HepG2 (cell line): Measurements from ENCODE around the gene CA11. TPM values are rescaled to one million over a fixed set of nuclear protein-coding genes. Genes with fewer than 3 reads are reported as not detected.
A peak's percentile ranks its signal among the peaks of the same experiment; 100 is the strongest.

Experiments used
- AGO1 ChIP-seq: fragments of 200-400 bp; formaldehyde crosslinking; IDR thresholded peaks from 2 replicates; pipeline ENCODE4 v1.6.1; 2017; ENCODE audit warnings: mild to moderate bottlenecking, low read depth, low read length, moderate library complexity; ENCODE audit not compliant: poor library complexity, severe bottlenecking
- BCL6 ChIP-seq: IDR thresholded peaks from 2 replicates; pipeline ENCODE4 v1.6.1; 2016; ENCODE audit warnings: missing genetic modification reagents, missing compliant biosample characterization
- CHD2 ChIP-seq: IDR thresholded peaks from 2 replicates; pipeline ENCODE4 v1.6.1; 2011; ENCODE audit warnings: low read depth, low read length, improper control_type of control experiment
- HDAC1 ChIP-seq: sonication (generic); formaldehyde crosslinking; IDR thresholded peaks from 2 replicates; pipeline ENCODE4 v1.5.1; 2020; ENCODE audit warnings: mild to moderate bottlenecking, missing genetic modification reagents
- MIER2 ChIP-seq: IDR thresholded peaks from 2 replicates; pipeline ENCODE4 v1.6.1; 2016; ENCODE audit warnings: missing biosample characterization, missing genetic modification reagents
- RBFOX2 ChIP-seq: fragments of 200-400 bp; formaldehyde crosslinking; IDR thresholded peaks from 2 replicates; pipeline ENCODE4 v1.6.1; 2017; ENCODE audit warnings: low read depth, mild to moderate bottlenecking, low read length
- STAT5B ChIP-seq: sonication (generic); formaldehyde crosslinking; IDR thresholded peaks from 2 replicates; pipeline ENCODE4 v1.4.0; 2020; ENCODE audit warnings: missing genetic modification reagents
- ZBTB3 ChIP-seq: sonication (generic); formaldehyde crosslinking; IDR thresholded peaks from 2 replicates; pipeline ENCODE4 v1.4.0; 2020; ENCODE audit warnings: low read depth, mild to moderate bottlenecking, moderate library complexity, missing genetic modification reagents, borderline replicate concordance
- ZBTB38 ChIP-seq: sonication (generic); formaldehyde crosslinking; IDR thresholded peaks from 2 replicates; pipeline ENCODE4 v1.5.1; 2020; ENCODE audit warnings: mild to moderate bottlenecking, missing genetic modification reagents
- ZFYVE20 ChIP-seq: sonication (generic); formaldehyde crosslinking; IDR thresholded peaks from 2 replicates; pipeline ENCODE4 v1.8.0; 2023; ENCODE audit warnings: low read depth, mild to moderate bottlenecking, moderate library complexity, missing genetic modification reagents, borderline replicate concordance
- ZKSCAN5 ChIP-seq: sonication (generic); formaldehyde crosslinking; IDR thresholded peaks from 2 replicates; pipeline ENCODE4 v1.5.1; 2020; ENCODE audit warnings: mild to moderate bottlenecking, missing genetic modification reagents
- ZMAT3 ChIP-seq: sonication (generic); formaldehyde crosslinking; conservative IDR thresholded peaks from 2 replicates; pipeline ENCODE4 v1.7.0; 2021; ENCODE audit warnings: missing genetic modification reagents
- ZMYM4 ChIP-seq: sonication (generic); formaldehyde crosslinking; IDR thresholded peaks from 2 replicates; pipeline ENCODE4 v1.8.1; 2023; ENCODE audit warnings: mild to moderate bottlenecking, missing genetic modification reagents
- ZNF180 ChIP-seq: sonication (generic); formaldehyde crosslinking; IDR thresholded peaks from 2 replicates; pipeline ENCODE4 v1.4.0; 2020; ENCODE audit warnings: low read depth, missing genetic modification reagents, borderline replicate concordance
- ZNF337 ChIP-seq: sonication (generic); formaldehyde crosslinking; IDR thresholded peaks from 2 replicates; pipeline ENCODE4 v1.5.1; 2020; ENCODE audit warnings: missing genetic modification reagents, low read depth, mild to moderate bottlenecking, borderline replicate concordance
- ZNF563 ChIP-seq: sonication (generic); formaldehyde crosslinking; IDR thresholded peaks from 2 replicates; pipeline ENCODE4 v1.8.0; 2022; ENCODE audit warnings: mild to moderate bottlenecking, moderate library complexity, missing genetic modification reagents
- ZNF577 ChIP-seq: sonication (generic); formaldehyde crosslinking; IDR thresholded peaks from 2 replicates; pipeline ENCODE4 v1.4.0; 2020; ENCODE audit warnings: mild to moderate bottlenecking, low read depth, missing genetic modification reagents, borderline replicate concordance
- polyA plus RNA-seq, 8 experiments: library from polyadenylated mRNA; depleted of rRNA in 3 of 8; stranded (reverse) in 7 of 8; unstranded in 1 of 8; fragments of >200 nt; fragmentation: Illumina TruSeq in 4 of 8; extraction: Trizol in 4 of 8; gene quantifications; 2 replicates each; pipeline versions ENCODE4 v1.2.1 to v1.2.3, GENCODE V29; 2011 to 2016; ENCODE audit warnings: low read depth in 4 of 8, missing spikeins in 1 of 8, mixed read lengths in 1 of 8; ENCODE audit not compliant: insufficient read depth in 1 of 8
- total RNA-seq, 5 experiments: library from RNA; depleted of rRNA; stranded (reverse); fragments of >200 nt; fragmentation: Illumina TruSeq; extraction: Trizol; gene quantifications; 2 replicates each; pipeline ENCODE4 v1.2.3, GENCODE V29; 2016; ENCODE audit warnings: low read depth in 1 of 5
- TF ChIP-seq, protein P1 (sequence below): sonication (generic); formaldehyde crosslinking; IDR thresholded peaks from 2 replicates; pipeline ENCODE4 v1.5.1; 2020; ENCODE audit warnings: missing genetic modification reagents, mild to moderate bottlenecking, borderline replicate concordance
- TF ChIP-seq, protein P2 (sequence below): sonication (generic); formaldehyde crosslinking; IDR thresholded peaks from 2 replicates; pipeline ENCODE4 v1.9.0; 2021; ENCODE audit warnings: missing genetic modification reagents, borderline replicate concordance
- TF ChIP-seq, protein P3 (sequence below): sonication (generic); formaldehyde crosslinking; IDR thresholded peaks from 2 replicates; pipeline ENCODE4 v1.4.0; 2020; ENCODE audit warnings: missing genetic modification reagents
- TF ChIP-seq, protein P4 (sequence below): sonication (generic); formaldehyde crosslinking; IDR thresholded peaks from 2 replicates; pipeline ENCODE4 v1.5.0; 2020; ENCODE audit warnings: missing genetic modification reagents

CA11 gene
- total and polyA plus RNA-seq, 2 of the 13 experiments (the other 11 are each of a cell fraction or from before 2014, with no cell fraction given): 0.41 to 0.58 TPM

DNA sequence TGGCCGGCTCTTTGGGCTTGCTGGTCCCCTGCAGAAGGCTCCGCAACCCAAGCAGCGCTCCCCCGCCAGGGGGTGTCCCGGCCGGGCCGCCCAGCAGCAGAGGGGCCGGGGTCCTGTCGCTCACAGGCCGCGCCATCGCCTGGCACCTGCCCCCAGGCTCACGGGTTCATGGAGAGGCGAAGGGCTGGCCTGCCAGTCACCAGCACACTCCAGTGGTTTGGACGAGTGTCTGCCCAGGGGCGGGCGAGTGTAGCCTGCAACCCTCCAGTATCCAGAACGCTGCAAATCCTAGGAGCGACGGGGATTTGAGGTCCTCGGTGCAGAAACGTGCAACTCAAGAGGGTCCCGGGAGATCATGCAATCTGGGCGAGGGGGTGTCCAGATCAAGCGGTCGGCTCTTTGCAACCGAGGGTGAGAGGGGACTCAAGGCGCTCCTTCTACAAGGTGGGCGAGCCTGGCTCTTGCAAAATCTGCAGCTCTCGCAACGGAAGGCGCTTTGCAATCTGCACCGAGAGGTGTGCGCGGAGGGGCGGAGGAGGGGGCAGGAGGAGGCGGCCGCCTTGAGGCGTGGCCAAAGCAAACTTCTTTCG, 9.0 kb downstream of the CA11 start, which contains the start of gene DBP (continued):
- TF ChIP-seq ZNF577 (CRISPR knock-in tag): no peak
- no peak for TF ChIP-seq ZNF563 (CRISPR knock-in tag)
- TF ChIP-seq RBFOX2: no peak
- TF ChIP-seq, protein P1, sequence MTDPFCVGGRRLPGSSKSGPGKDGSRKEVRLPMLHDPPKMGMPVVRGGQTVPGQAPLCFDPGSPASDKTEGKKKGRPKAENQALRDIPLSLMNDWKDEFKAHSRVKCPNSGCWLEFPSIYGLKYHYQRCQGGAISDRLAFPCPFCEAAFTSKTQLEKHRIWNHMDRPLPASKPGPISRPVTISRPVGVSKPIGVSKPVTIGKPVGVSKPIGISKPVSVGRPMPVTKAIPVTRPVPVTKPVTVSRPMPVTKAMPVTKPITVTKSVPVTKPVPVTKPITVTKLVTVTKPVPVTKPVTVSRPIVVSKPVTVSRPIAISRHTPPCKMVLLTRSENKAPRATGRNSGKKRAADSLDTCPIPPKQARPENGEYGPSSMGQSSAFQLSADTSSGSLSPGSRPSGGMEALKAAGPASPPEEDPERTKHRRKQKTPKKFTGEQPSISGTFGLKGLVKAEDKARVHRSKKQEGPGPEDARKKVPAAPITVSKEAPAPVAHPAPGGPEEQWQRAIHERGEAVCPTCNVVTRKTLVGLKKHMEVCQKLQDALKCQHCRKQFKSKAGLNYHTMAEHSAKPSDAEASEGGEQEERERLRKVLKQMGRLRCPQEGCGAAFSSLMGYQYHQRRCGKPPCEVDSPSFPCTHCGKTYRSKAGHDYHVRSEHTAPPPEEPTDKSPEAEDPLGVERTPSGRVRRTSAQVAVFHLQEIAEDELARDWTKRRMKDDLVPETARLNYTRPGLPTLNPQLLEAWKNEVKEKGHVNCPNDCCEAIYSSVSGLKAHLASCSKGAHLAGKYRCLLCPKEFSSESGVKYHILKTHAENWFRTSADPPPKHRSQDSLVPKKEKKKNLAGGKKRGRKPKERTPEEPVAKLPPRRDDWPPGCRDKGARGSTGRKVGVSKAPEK (CRISPR knock-in tag): no peak
- no peak for TF ChIP-seq STAT5B (CRISPR knock-in tag)
- no peak for TF ChIP-seq ZFYVE20 (CRISPR knock-in tag)
- 0 out of 2 replicates have a peak, but pooled peaks have one; percentile 15 for TF ChIP-seq ZKSCAN5 (CRISPR knock-in tag)
- no peak for TF ChIP-seq ZMAT3 (CRISPR knock-in tag)
- TF ChIP-seq, protein P2, sequence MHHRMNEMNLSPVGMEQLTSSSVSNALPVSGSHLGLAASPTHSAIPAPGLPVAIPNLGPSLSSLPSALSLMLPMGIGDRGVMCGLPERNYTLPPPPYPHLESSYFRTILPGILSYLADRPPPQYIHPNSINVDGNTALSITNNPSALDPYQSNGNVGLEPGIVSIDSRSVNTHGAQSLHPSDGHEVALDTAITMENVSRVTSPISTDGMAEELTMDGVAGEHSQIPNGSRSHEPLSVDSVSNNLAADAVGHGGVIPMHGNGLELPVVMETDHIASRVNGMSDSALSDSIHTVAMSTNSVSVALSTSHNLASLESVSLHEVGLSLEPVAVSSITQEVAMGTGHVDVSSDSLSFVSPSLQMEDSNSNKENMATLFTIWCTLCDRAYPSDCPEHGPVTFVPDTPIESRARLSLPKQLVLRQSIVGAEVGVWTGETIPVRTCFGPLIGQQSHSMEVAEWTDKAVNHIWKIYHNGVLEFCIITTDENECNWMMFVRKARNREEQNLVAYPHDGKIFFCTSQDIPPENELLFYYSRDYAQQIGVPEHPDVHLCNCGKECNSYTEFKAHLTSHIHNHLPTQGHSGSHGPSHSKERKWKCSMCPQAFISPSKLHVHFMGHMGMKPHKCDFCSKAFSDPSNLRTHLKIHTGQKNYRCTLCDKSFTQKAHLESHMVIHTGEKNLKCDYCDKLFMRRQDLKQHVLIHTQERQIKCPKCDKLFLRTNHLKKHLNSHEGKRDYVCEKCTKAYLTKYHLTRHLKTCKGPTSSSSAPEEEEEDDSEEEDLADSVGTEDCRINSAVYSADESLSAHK (CRISPR knock-in tag): no peak
- no peak for TF ChIP-seq BCL6 (CRISPR knock-in tag)
- 0 out of 2 replicates have a peak, but pooled peaks have one; percentile 2 for TF ChIP-seq ZBTB38 (CRISPR knock-in tag)
- TF ChIP-seq HDAC1 (CRISPR knock-in tag): no peak
- TF ChIP-seq, protein P3, sequence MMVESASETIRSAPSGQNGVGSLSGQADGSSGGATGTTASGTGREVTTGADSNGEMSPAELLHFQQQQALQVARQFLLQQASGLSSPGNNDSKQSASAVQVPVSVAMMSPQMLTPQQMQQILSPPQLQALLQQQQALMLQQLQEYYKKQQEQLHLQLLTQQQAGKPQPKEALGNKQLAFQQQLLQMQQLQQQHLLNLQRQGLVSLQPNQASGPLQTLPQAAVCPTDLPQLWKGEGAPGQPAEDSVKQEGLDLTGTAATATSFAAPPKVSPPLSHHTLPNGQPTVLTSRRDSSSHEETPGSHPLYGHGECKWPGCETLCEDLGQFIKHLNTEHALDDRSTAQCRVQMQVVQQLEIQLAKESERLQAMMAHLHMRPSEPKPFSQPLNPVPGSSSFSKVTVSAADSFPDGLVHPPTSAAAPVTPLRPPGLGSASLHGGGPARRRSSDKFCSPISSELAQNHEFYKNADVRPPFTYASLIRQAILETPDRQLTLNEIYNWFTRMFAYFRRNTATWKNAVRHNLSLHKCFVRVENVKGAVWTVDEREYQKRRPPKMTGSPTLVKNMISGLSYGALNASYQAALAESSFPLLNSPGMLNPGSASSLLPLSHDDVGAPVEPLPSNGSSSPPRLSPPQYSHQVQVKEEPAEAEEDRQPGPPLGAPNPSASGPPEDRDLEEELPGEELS: no peak
- TF ChIP-seq MIER2 (CRISPR knock-in tag): no peak
- no peak for TF ChIP-seq ZBTB3 (CRISPR knock-in tag)
- no peak for TF ChIP-seq AGO1
- 0 out of 2 replicates have a peak, but pooled peaks have one; percentile 5 for TF ChIP-seq CHD2
- TF ChIP-seq, protein P4, sequence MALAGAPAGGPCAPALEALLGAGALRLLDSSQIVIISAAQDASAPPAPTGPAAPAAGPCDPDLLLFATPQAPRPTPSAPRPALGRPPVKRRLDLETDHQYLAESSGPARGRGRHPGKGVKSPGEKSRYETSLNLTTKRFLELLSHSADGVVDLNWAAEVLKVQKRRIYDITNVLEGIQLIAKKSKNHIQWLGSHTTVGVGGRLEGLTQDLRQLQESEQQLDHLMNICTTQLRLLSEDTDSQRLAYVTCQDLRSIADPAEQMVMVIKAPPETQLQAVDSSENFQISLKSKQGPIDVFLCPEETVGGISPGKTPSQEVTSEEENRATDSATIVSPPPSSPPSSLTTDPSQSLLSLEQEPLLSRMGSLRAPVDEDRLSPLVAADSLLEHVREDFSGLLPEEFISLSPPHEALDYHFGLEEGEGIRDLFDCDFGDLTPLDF (CRISPR knock-in tag): 0 out of 2 replicates have a peak, but pooled peaks have one; percentile 14
- TF ChIP-seq ZNF337 (CRISPR knock-in tag): no peak
- no peak for TF ChIP-seq ZMYM4 (CRISPR knock-in tag)
- TF ChIP-seq ZNF180: no peak
